Kidney glomerular epithelial cell (primary cell): ENCODE results near the gene GRIN2A.
A peak's percentile ranks its signal among the peaks of the same experiment; 100 is the strongest.

Experiments
- DNase-seq: peaks from one replicate; lab custom pipeline; 2025; lab: John Stamatoyannopoulos, UW

Gene GRIN2A

GRCh38 chr16:9969580-9969979, 212.6 kb downstream of the GRIN2A start:
- DNase-seq, result no peak

- peak; percentile 24 for DNase-seq
These were observed 215.6 kb downstream of the GRIN2A start for GRCh38 chr16:9966569-9967157.

- DNase-seq, result peak; percentile 81
These were observed 217.1 kb downstream of the GRIN2A start for GRCh38 chr16:9965079-9965478.

GRCh38 chr16:9964426-9964825, 217.8 kb downstream of the GRIN2A start:
- no peak for DNase-seq

GRCh38 chr16:9957433-9957832, 224.8 kb downstream of the GRIN2A start:
- no peak for DNase-seq

- no peak for DNase-seq
These were observed 225.2 kb downstream of the GRIN2A start for GRCh38 chr16:9957002-9957401.

GRCh38 chr16:9955677-9956076, 226.6 kb downstream of the GRIN2A start:
- no peak for DNase-seq

GRCh38 chr16:9953908-9954570, 228.2 kb downstream of the GRIN2A start:
- no peak for DNase-seq

- DNase-seq, result peak; percentile 25
These were observed 231.6 kb downstream of the GRIN2A start for GRCh38 chr16:9950658-9951057.

GRCh38 chr16:9949396-9949795, 232.8 kb downstream of the GRIN2A start:
- DNase-seq, result no peak

- no peak for DNase-seq
These were observed 233.3 kb downstream of the GRIN2A start for GRCh38 chr16:9948933-9949332.

GRCh38 chr16:9946022-9946720, 236.1 kb downstream of the GRIN2A start:
- DNase-seq, result no peak

- no peak for DNase-seq
These were observed 239.1 kb downstream of the GRIN2A start for GRCh38 chr16:9943121-9943520.

- DNase-seq, result no peak
These were observed 241.0 kb downstream of the GRIN2A start for GRCh38 chr16:9941245-9941644.

GRCh38 chr16:9934723-9935508, 247.3 kb downstream of the GRIN2A start:
- DNase-seq, result no peak

GRCh38 chr16:9932919-9933653, 249.1 kb downstream of the GRIN2A start:
- no peak for DNase-seq

- DNase-seq, result no peak
These were observed 250.2 kb downstream of the GRIN2A start for GRCh38 chr16:9932000-9932399.

GRCh38 chr16:9929836-9930235, 252.4 kb downstream of the GRIN2A start:
- no peak for DNase-seq

GRCh38 chr16:9929313-9929712, 252.9 kb downstream of the GRIN2A start:
- no peak for DNase-seq

- no peak for DNase-seq
These were observed 259.8 kb downstream of the GRIN2A start for GRCh38 chr16:9922441-9922840.

- DNase-seq, result no peak
These were observed 260.2 kb downstream of the GRIN2A start for GRCh38 chr16:9921997-9922396.

GRCh38 chr16:9919460-9919859, 262.8 kb downstream of the GRIN2A start:
- DNase-seq, result no peak
